Pancreas (tissue), 10 donors: Measurements from ENCODE around the gene TET3. TPM values are rescaled to one million over a fixed set of nuclear protein-coding genes. Genes with fewer than 3 reads are reported as not detected.
A peak's percentile ranks its signal among the peaks of the same experiment; 100 is the strongest.

ENCODE experiments used
- ATAC-seq, 4 donors: fragments of 200-7000 bp; cut with Tn5 transposase; one replicate each; pipeline versions ENCODE4 v1.8.0 to v1.9.1; 2020; ENCODE audit warnings: mild to moderate bottlenecking in 4 of 4, moderate library complexity in 4 of 4
- DNase-seq, 6 donors: peaks; one replicate each; pipeline ENCODE4 v3.0.0-alpha.2; 2020
- FAIRE-seq: peaks from 2 replicates; lab custom pipeline; 2012; peaks lifted over from hg19 to GRCh38; lab: Jason Lieb, UNC
- H3K27ac ChIP-seq, 4 donors: fragments of 200-600 bp; sonication (generic); 1 replicate in 3 of 4; 2 replicates in 1 of 4; pipeline versions ENCODE4 v1.5.0 to v1.8.0; 2020
- H3K27me3 ChIP-seq, 4 donors: fragments of 200-600 bp; one replicate each; pipeline ENCODE4 v1.8.0; 2021
- H3K36me3 ChIP-seq, 3 donors: fragments of 200-600 bp; sonication (generic) in 1 of 3; one replicate each; pipeline versions ENCODE4 v1.5.0 to v1.8.0; 2020 to 2021
- H3K4me1 ChIP-seq, 3 donors: fragments of 200-600 bp; one replicate each; pipeline ENCODE4 v1.8.0; 2021
- H3K4me3 ChIP-seq, 4 donors: fragments of 200-600 bp; sonication (generic) in 2 of 4; one replicate each; pipeline versions ENCODE4 v1.5.0 to v1.8.0; 2020 to 2021
- H3K9me3 ChIP-seq, 4 donors: fragments of 200-600 bp; one replicate each; pipeline ENCODE4 v1.8.0; 2021
- CTCF ChIP-seq, 4 donors: fragments of 200-600 bp; sonication (generic) in 3 of 4; IDR thresholded peaks; one replicate each; pipeline versions ENCODE4 v1.5.0 to v1.8.0; 2021; ENCODE audit warnings: antibody characterized with exemption in 4 of 4
- WGBS, 2 donors: extraction: QIAGEN DNeasy Blood & Tissue Kit; methylation state at CpG; one replicate each; pipeline ENCODE4 v1.1.7; 2013; 5-methylcytosine and 5-hydroxymethylcytosine counted together
- intact Hi-C, 3 donors: fragments of 100-400 bp; cut with DNase I; formaldehyde crosslinking; loops; one replicate each; pipeline versions ENCODE4 v1.11.1 to v1.14.2; 2022
- polyA plus RNA-seq, 2 donors: library from polyadenylated mRNA; stranded (reverse); fragments of 200-250 nt; gene quantifications; one replicate each; pipeline ENCODE4 v1.2.3, GENCODE V29; 2013
- total RNA-seq, 6 donors: library from RNA; stranded (reverse); fragmentation: NEBNext Ultra II Directional in 4 of 6; extraction: Animal tissue kit (Norgen Biotek cat#: 25700) in 4 of 6; gene quantifications; one replicate each; pipeline versions ENCODE4 v1.2.1 to v1.2.4, GENCODE V29; 2021 to 2023
- donor health status: healthy with polysubstance abuse.
- donor health status: DM: no; HTN: no; CAD: no; lungs with moderate emphysema.
- donor health status: DM: no; HTN: no; CAD: no.
- donor health status: control.
- donor health status: control.
- donor health status: Bipolar disorder and iron deficiency.
- donor health status: DM: yes; HTN: yes; CAD: no.
- donor health status: DM: no; HTN: no; CAD: no.
- donor health status: DM: no; HTN: no; CAD: no.
- donor health status: DM: yes; HTN: yes; CAD: no.

Gene TET3
- total and polyA plus RNA-seq, 8 donors: 1.5 to 8.6 (median 4.8) TPM

DNA sequence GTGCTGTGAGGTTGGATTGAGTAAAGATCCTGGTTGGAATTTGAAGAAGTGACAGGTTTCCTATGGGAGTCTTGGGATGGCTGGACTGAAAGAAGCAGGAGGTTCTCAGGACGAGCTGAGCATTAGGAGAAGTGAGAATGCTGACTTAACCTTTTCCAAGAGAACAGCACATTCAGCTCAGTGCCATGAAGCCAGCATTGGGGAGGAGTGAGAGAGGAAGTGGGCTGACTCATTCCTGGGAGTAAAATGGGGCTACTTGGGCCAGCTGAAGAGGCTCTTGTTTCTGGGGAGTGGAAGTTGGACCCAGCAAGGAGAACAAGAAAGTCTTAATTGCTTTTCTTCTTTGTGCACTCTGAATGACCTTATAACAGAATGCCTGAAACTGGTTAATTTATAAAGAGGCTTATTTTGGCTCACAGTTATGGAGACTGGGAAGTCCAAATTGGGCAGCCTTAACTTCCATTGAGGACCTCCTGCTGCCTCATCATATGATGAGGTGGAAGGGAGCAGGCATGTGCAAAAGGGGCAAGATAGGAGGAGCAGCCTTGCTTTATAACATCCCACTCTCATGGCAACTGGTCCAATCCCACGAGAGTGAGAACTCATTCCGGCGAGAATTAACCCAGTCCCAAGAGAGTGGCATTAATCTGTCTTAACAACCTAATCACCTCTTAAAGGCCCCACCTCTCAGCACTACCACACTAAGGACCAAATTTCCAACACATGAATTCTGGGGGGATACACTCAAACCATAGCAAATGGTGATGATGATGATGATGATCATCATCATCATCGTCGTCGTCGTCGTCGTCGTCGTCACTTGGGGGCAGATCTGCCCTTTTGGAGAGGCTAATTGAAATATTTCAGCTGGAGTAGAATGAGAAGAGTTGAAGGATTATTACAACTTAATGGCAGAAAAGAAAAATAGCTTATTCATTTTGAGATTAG is 31.9 kb upstream of the TET3 start:
- Histone ChIP-seq H3K9me3 (no peaks in the 10 kb centered on the region), H3K27ac (no peak overlapping the region), H3K27me3 (no peaks in the 10 kb centered on the region), H3K4me1 (no peaks in the 10 kb centered on the region), H3K4me3 (no peak overlapping the region), H3K36me3 (peaks cover 0 to 35% (median 4%) of the 10 kb centered on the region in 3 donors)
- peak in 1 of 6 donors; percentile 30 for DNase-seq
- WGBS, 2 donors: 82 to 91% methylated on average over 12 of the region's 12 CpGs
- no peak for TF ChIP-seq CTCF (IDR thresholded peaks at IDR 0.05)
- intact Hi-C loops: no loop called here
- peak in 3 of 4 donors; percentile 29 to 82 (median 80) for ATAC-seq
- no peak for FAIRE-seq

DNA sequence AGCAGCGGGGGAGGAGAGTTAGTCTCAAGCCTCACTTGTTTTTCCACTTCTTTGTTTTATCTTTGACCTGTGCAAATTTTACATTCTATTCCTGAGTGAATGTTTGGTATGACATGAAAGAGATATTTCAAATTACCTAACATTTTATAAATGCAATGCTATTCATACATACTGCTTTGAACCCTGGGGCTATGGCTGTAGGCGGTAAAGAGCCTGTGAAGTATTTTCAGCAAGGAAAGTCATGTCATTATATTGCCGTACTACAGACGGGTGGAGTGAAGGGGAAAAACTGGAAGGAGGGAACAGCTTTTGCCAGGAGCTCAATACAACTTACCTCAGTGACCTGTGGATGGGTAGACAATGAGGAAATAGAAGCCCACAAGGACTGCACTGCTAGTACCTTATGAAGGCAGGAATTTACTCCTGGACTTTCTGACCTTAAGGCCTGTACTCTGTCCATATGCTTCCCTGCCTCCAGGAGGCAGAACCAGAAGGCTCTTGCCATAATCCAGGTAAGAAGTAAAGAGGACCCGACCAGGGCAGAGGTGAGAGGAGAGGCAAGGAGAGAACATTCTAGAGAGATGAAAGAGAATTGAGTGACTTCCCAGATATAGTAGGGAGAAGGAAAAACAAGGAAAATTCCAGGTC is 28.4 kb upstream of the TET3 start:
- intact Hi-C loops: no loop called here
- no peak overlapping the region for H3K4me3 ChIP-seq
- H3K27me3 ChIP-seq: no peaks in the 10 kb centered on the region
- no peak overlapping the region for H3K27ac ChIP-seq
- H3K9me3 ChIP-seq: no peaks in the 10 kb centered on the region
- H3K36me3 ChIP-seq: peaks cover 0 to 34% (median 0%) of the 10 kb centered on the region in 3 donors
- TF ChIP-seq CTCF (IDR thresholded peaks at IDR 0.05): no peak
- no peaks in the 10 kb centered on the region for H3K4me1 ChIP-seq
- 90 to 94% methylated on average over 5 of the region's 5 CpGs for WGBS, 2 donors
- FAIRE-seq (no peak), ATAC-seq (no peak), DNase-seq (no peak)

- Histone ChIP-seq H3K9me3 (no peaks in the 10 kb centered on the region), H3K27ac (no peak overlapping the region), H3K4me3 (no peak overlapping the region), H3K4me1 (no peaks in the 10 kb centered on the region), H3K27me3 (no peaks in the 10 kb centered on the region), H3K36me3 (peaks cover 0 to 20% (median 0%) of the 10 kb centered on the region in 3 donors)
- intact Hi-C loops: no loop called here
- FAIRE-seq (no peak), DNase-seq (no peak), ATAC-seq (no peak)
- WGBS, 2 donors: 96 to 97% methylated on average over 4 of the region's 4 CpGs
- no peak for TF ChIP-seq CTCF (IDR thresholded peaks at IDR 0.05)
Measured at GRCh38 chr2:73961274-73961673, 23.4 kb upstream of the TET3 start.

DNA sequence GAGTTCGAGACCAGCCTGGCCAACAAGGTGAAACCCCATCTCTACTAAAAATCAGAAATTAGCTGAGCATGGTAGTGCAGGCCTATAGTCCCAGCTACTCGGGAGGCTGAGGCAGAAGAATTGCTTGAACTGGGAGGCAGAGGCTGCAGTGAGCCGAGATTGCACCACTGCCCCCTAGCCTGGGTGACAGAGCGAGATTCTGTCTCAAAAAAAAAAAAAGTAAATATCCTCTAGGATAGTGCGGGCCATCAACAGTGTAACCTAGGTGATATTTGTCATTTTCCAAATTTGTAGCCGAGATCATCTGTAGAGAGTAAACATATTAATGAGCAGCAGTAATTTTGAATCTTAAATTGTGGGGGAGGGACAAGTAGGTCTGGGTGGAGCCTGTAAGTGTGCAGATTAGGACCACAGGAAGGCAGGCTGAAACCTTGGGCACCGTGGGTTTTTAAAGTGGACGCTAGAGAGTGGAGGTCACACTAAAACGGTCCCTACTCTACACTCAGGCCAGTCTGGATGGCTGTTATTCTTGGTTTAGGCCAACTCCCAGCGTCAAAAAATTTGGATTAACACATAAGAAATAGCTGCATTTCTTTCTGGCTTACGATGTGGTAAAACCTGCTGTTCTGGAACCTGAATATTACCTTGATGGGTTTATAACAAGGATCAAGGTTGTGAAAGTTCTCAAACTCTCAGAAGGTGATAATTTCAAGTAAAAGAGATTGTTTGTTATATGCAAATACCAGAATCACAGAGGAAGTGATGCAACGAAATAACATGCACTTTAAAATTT is 22.7 kb upstream of the TET3 start:
- DNase-seq (no peak), FAIRE-seq (no peak), ATAC-seq (no peak)
- no peak overlapping the region for H3K4me3 ChIP-seq
- H3K9me3 ChIP-seq: no peaks in the 10 kb centered on the region
- intact Hi-C loops: no loop called here
- H3K36me3 ChIP-seq: peaks cover 0 to 20% (median 0%) of the 10 kb centered on the region in 3 donors
- WGBS, 2 donors: 84 to 89% methylated on average over 12 of the region's 12 CpGs
- no peak overlapping the region for H3K27ac ChIP-seq
- TF ChIP-seq CTCF (IDR thresholded peaks at IDR 0.05): no peak
- no peaks in the 10 kb centered on the region for H3K4me1 ChIP-seq
- H3K27me3 ChIP-seq: no peaks in the 10 kb centered on the region
